OCI-LY1 (cell line): ENCODE results near the gene ECSCR.

ENCODE experiments used
- H2AFZ ChIP-seq: fragments of 200-600 bp; sonication (generic), shearing (Covaris generic); 2 replicates; pipeline ENCODE4 v1.6.0; 2014; ENCODE audit warnings: antibody characterized with exemption, mild to moderate bottlenecking, low read length
- H3F3A ChIP-seq: fragments of 200-600 bp; sonication (generic), shearing (Covaris generic); 2 replicates; pipeline ENCODE4 v1.6.0; 2014; ENCODE audit warnings: mild to moderate bottlenecking, antibody characterized with exemption, low read length, moderate library complexity; ENCODE audit not compliant: insufficient read depth
- H3K27ac ChIP-seq: fragments of 200-600 bp; sonication (generic); 2 replicates; pipeline ENCODE4 v1.5.1; 2014; ENCODE audit warnings: low read length, mixed run types, mild to moderate bottlenecking, low read depth; ENCODE audit not compliant: poor library complexity, severe bottlenecking
- H3K27me3 ChIP-seq: fragments of 200-600 bp; sonication (generic); 2 replicates; pipeline ENCODE4 v1.6.0; 2014; ENCODE audit warnings: antibody characterized with exemption, mild to moderate bottlenecking, low read length, moderate library complexity; ENCODE audit not compliant: insufficient read depth
- H3K36me3 ChIP-seq: fragments of 200-600 bp; sonication (generic); 2 replicates; pipeline ENCODE4 v1.6.1; 2014; ENCODE audit warnings: mild to moderate bottlenecking, antibody characterized with exemption, low read length, moderate library complexity, mixed read lengths; ENCODE audit not compliant: insufficient read depth
- H3K4me1 ChIP-seq: fragments of 200-600 bp; sonication (generic); 2 replicates; pipeline ENCODE4 v1.5.1; 2014; ENCODE audit warnings: mild to moderate bottlenecking, low read length, moderate library complexity; ENCODE audit not compliant: insufficient read depth, severe bottlenecking
- H3K4me2 ChIP-seq: fragments of 200-600 bp; sonication (generic), shearing (Covaris generic); 2 replicates; pipeline ENCODE4 v1.6.1; 2014; ENCODE audit warnings: low read length
- H3K4me3 ChIP-seq: fragments of 200-600 bp; sonication (generic); 2 replicates; pipeline ENCODE4 v1.5.1; 2014; ENCODE audit warnings: low read length, low read depth, mild to moderate bottlenecking, mixed read lengths; ENCODE audit not compliant: poor library complexity, severe bottlenecking
- H3K79me2 ChIP-seq: fragments of 200-600 bp; shearing (Covaris generic); 2 replicates; pipeline ENCODE4 v1.6.1; 2016; ENCODE audit warnings: mixed run types, low read length, mixed read lengths; ENCODE audit not compliant: insufficient read depth
- H3K9ac ChIP-seq: fragments of 200-600 bp; sonication (generic), shearing (Covaris generic); 2 replicates; pipeline ENCODE4 v1.6.1; 2014; ENCODE audit warnings: mild to moderate bottlenecking, low read length, mixed read lengths
- H3K9me2 ChIP-seq: fragments of 200-600 bp; sonication (generic), shearing (Covaris generic); 2 replicates; pipeline ENCODE4 v1.6.1; 2014; ENCODE audit warnings: low read depth, mild to moderate bottlenecking, low read length, mixed read lengths
- H3K9me3 ChIP-seq: fragments of 200-600 bp; shearing (Covaris generic); 2 replicates; pipeline ENCODE4 v1.6.1; 2014; ENCODE audit warnings: low read length, mixed read lengths
- H4K20me1 ChIP-seq: fragments of 200-600 bp; sonication (generic), shearing (Covaris generic); 2 replicates; pipeline ENCODE4 v1.6.0; 2016; ENCODE audit warnings: mild to moderate bottlenecking, low read length; ENCODE audit not compliant: insufficient read depth
- CTCF ChIP-seq: fragments of 200-600 bp; sonication (generic), shearing (Covaris generic); IDR thresholded peaks from 2 replicates; pipeline ENCODE4 v1.5.1; 2017; ENCODE audit warnings: mild to moderate bottlenecking, antibody characterized with exemption, low read length, moderate library complexity, mixed read lengths
- EZH2 ChIP-seq: fragments of 200-600 bp; sonication (generic), shearing (Covaris generic); IDR thresholded peaks from 2 replicates; pipeline ENCODE4 v1.8.0; 2017; ENCODE audit warnings: borderline replicate concordance, mixed run types, mild to moderate bottlenecking, antibody characterized with exemption, low read length, moderate library complexity, mixed read lengths

The ECSCR gene

GRCh38 chr5:139501381-139501780, 38.8 kb upstream of the ECSCR start:
- no peak overlapping the region for H3K27ac ChIP-seq
- no peak overlapping the region for H3K4me3 ChIP-seq
- no peaks in the 10 kb centered on the region for H3K9me3 ChIP-seq
- no peak for TF ChIP-seq CTCF
- no peak for TF ChIP-seq EZH2
- no peaks in the 10 kb centered on the region for H3F3A ChIP-seq
- H3K79me2 ChIP-seq = no peaks in the 10 kb centered on the region
- H2AFZ ChIP-seq = no peak overlapping the region
- H3K9ac ChIP-seq = no peak overlapping the region
- H3K4me1 ChIP-seq = no peaks in the 10 kb centered on the region
- no peaks in the 10 kb centered on the region; the same call in 1 of the 2 replicates for H3K36me3 ChIP-seq
- H3K9me2 ChIP-seq = no peaks in the 10 kb centered on the region
- no peaks in the 10 kb centered on the region for H3K27me3 ChIP-seq
- no peak overlapping the region for H3K4me2 ChIP-seq
- H4K20me1 ChIP-seq = no peaks in the 10 kb centered on the region

GRCh38 chr5:139495638-139496435, 33.3 kb upstream of the ECSCR start:
- no peaks in the 10 kb centered on the region for H3K9me2 ChIP-seq
- no peak overlapping the region for H2AFZ ChIP-seq
- no peaks in the 10 kb centered on the region for H3K27me3 ChIP-seq
- no peaks in the 10 kb centered on the region for H3K79me2 ChIP-seq
- H3K4me1 ChIP-seq = no peaks in the 10 kb centered on the region
- H3K4me3 ChIP-seq = no peak overlapping the region
- H3K9ac ChIP-seq = no peak overlapping the region
- no peak overlapping the region for H3K27ac ChIP-seq
- no peak overlapping the region for H3K4me2 ChIP-seq
- TF ChIP-seq EZH2 = no peak
- H3K9me3 ChIP-seq = no peaks in the 10 kb centered on the region
- no peaks in the 10 kb centered on the region for H4K20me1 ChIP-seq
- H3F3A ChIP-seq = no peaks in the 10 kb centered on the region
- no peaks in the 10 kb centered on the region for H3K36me3 ChIP-seq

GRCh38 chr5:139494832-139495231, 32.3 kb upstream of the ECSCR start:
- no peaks in the 10 kb centered on the region for H3K9me2 ChIP-seq
- H3K4me2 ChIP-seq = no peak overlapping the region
- no peak overlapping the region for H3K27ac ChIP-seq
- H2AFZ ChIP-seq = no peak overlapping the region
- H3K79me2 ChIP-seq = no peaks in the 10 kb centered on the region
- H3K4me3 ChIP-seq = no peak overlapping the region
- H3K9me3 ChIP-seq = no peaks in the 10 kb centered on the region
- no peaks in the 10 kb centered on the region for H4K20me1 ChIP-seq
- H3K9ac ChIP-seq = no peak overlapping the region
- H3F3A ChIP-seq = no peaks in the 10 kb centered on the region
- no peaks in the 10 kb centered on the region for H3K36me3 ChIP-seq
- TF ChIP-seq EZH2 = no peak
- no peak for TF ChIP-seq CTCF
- no peaks in the 10 kb centered on the region for H3K27me3 ChIP-seq
- H3K4me1 ChIP-seq = no peaks in the 10 kb centered on the region

GRCh38 chr5:139494256-139494655, 31.7 kb upstream of the ECSCR start:
- Histone ChIP-seq H2AFZ (no peak overlapping the region), H3K27ac (no peak overlapping the region), H3F3A (no peaks in the 10 kb centered on the region), H3K9me3 (no peaks in the 10 kb centered on the region), H3K4me2 (no peak overlapping the region), H3K9me2 (no peaks in the 10 kb centered on the region), H3K9ac (no peak overlapping the region), H3K4me1 (no peaks in the 10 kb centered on the region), H4K20me1 (no peaks in the 10 kb centered on the region), H3K4me3 (no peak overlapping the region), H3K36me3 (no peaks in the 10 kb centered on the region), H3K27me3 (no peaks in the 10 kb centered on the region), H3K79me2 (no peaks in the 10 kb centered on the region)
- TF ChIP-seq CTCF (no peak), EZH2 (no peak)
